GM23338 (cell line): ENCODE measurements around the gene C2orf92. TPM values are rescaled to one million over a fixed set of nuclear protein-coding genes. Genes with fewer than 3 reads are reported as not detected.

Source experiments
- ATAC-seq: fragments of 200-7000 bp; cut with Tn5 transposase; 3 replicates; pipeline ENCODE4 v1.9.1; 2020
- DNase-seq: peaks from one replicate; pipeline ENCODE4 v3.0.0-alpha.2; 2015; ENCODE audit warnings: low spot score
- H2AFZ ChIP-seq: fragments of 200-600 bp; sonication (generic); 2 replicates; pipeline ENCODE4 v1.8.0; 2016; ENCODE audit warnings: antibody characterized with exemption, mild to moderate bottlenecking, moderate library complexity
- H3F3A ChIP-seq: fragments of 200-600 bp; sonication (generic); replicated peaks from 2 replicates; pipeline ENCODE4 v1.8.0; 2017; ENCODE audit warnings: antibody characterized with exemption, mixed run types, low read depth
- H3K27ac ChIP-seq: fragments of 200-600 bp; sonication (generic); 2 replicates; pipeline ENCODE4 v1.6.1; 2016; ENCODE audit warnings: low read depth
- H3K27me3 ChIP-seq: fragments of 200-600 bp; sonication (generic); 2 replicates; pipeline ENCODE4 v1.8.0; 2016; ENCODE audit warnings: mild to moderate bottlenecking, mixed run types, moderate library complexity; ENCODE audit not compliant: insufficient read depth
- H3K36me3 ChIP-seq: fragments of 200-600 bp; sonication (generic); 2 replicates; pipeline ENCODE4 v1.8.0; 2016; ENCODE audit warnings: mild to moderate bottlenecking; ENCODE audit not compliant: insufficient read depth
- H3K4me1 ChIP-seq: fragments of 200-600 bp; sonication (generic); 2 replicates; pipeline ENCODE4 v1.8.0; 2016; ENCODE audit warnings: mild to moderate bottlenecking, moderate library complexity; ENCODE audit not compliant: insufficient read depth
- H3K4me2 ChIP-seq: fragments of 200-600 bp; sonication (generic); 2 replicates; pipeline ENCODE4 v1.7.1; 2017; ENCODE audit warnings: mixed run types
- H3K4me3 ChIP-seq: fragments of 200-600 bp; sonication (generic); 2 replicates; pipeline ENCODE4 v1.6.1; 2016; ENCODE audit warnings: mixed run types
- H3K79me2 ChIP-seq: fragments of 200-600 bp; sonication (generic); replicated peaks from 2 replicates; pipeline ENCODE4 v1.8.0; 2017; ENCODE audit warnings: mild to moderate bottlenecking; ENCODE audit not compliant: insufficient read depth
- H3K9me2 ChIP-seq: fragments of 200-600 bp; sonication (generic); 2 replicates; pipeline ENCODE4 v1.8.0; 2017; ENCODE audit not compliant: insufficient read depth
- H4K20me1 ChIP-seq: fragments of 200-600 bp; sonication (generic); replicated peaks from 2 replicates; pipeline ENCODE4 v1.8.0; 2017; ENCODE audit warnings: mild to moderate bottlenecking; ENCODE audit not compliant: insufficient read depth
- H3K27ac Mint-ChIP-seq: 2 replicates; pipeline ENCODE4 v1.8.0; 2020; ENCODE audit warnings: inconsistent platforms, mild to moderate bottlenecking, moderate library complexity, mixed read lengths
- H3K27me3 Mint-ChIP-seq: 3 replicates; pipeline ENCODE4 v1.8.0; 2022; ENCODE audit warnings: low read depth, mild to moderate bottlenecking, moderate library complexity, mixed read lengths, inconsistent platforms; ENCODE audit not compliant: insufficient read depth, poor library complexity
- H3K36me3 Mint-ChIP-seq: 3 replicates; pipeline ENCODE4 v1.8.0; 2021; ENCODE audit warnings: low read depth, mild to moderate bottlenecking, inconsistent platforms, moderate library complexity, mixed read lengths
- H3K4me1 Mint-ChIP-seq: 3 replicates; pipeline ENCODE4 v1.8.0; 2020; ENCODE audit warnings: mild to moderate bottlenecking, inconsistent platforms, mixed read lengths
- H3K4me3 Mint-ChIP-seq: 3 replicates; pipeline ENCODE4 v1.8.0; 2021; ENCODE audit warnings: moderate library complexity, mild to moderate bottlenecking, inconsistent platforms, mixed read lengths
- H3K9me3 Mint-ChIP-seq: 3 replicates; pipeline ENCODE4 v1.8.0; 2020; ENCODE audit warnings: moderate library complexity, mild to moderate bottlenecking, inconsistent platforms, mixed read lengths
- CREB1 ChIP-seq: fragments of 250-450 bp; sonication (Bioruptor Pico); IDR thresholded peaks from 2 replicates; pipeline ENCODE4 v1.5.0; 2020; ENCODE audit warnings: low read depth, mild to moderate bottlenecking, moderate library complexity
- CTCF ChIP-seq, 2 experiments: fragments of 200-600 bp in 1 of 2; sonication (generic) in 1 of 2; conservative IDR thresholded peaks; 2 replicates each; pipeline versions ENCODE4 v1.5.1 to v1.6.1; 2016 to 2017; ENCODE audit warnings: antibody characterized with exemption in 2 of 2, low read depth in 2 of 2, mild to moderate bottlenecking in 2 of 2, moderate library complexity in 1 of 2
- EZH2 ChIP-seq: fragments of 200-600 bp; sonication (generic); IDR thresholded peaks from one replicate; pipeline ENCODE4 v1.8.0; 2017; ENCODE audit warnings: antibody characterized with exemption, mild to moderate bottlenecking, low read depth; ENCODE audit not compliant: unreplicated experiment
- EZH2phosphoT487 ChIP-seq: fragments of 200-600 bp; sonication (generic); IDR thresholded peaks from one replicate; pipeline ENCODE4 v1.8.1; 2018; ENCODE audit warnings: antibody characterized with exemption; ENCODE audit not compliant: unreplicated experiment
- JUNB ChIP-seq: IDR thresholded peaks from one replicate; pipeline ENCODE4 v1.6.1; 2016; ENCODE audit warnings: antibody characterized with exemption; ENCODE audit not compliant: unreplicated experiment
- POLR2AphosphoS5 ChIP-seq: IDR thresholded peaks from 2 replicates; pipeline ENCODE4 v1.6.1; 2016; ENCODE audit warnings: antibody characterized with exemption, low read depth
- STAT1 ChIP-seq: IDR thresholded peaks from one replicate; pipeline ENCODE4 v1.6.1; 2016; ENCODE audit warnings: antibody characterized with exemption; ENCODE audit not compliant: unreplicated experiment
- ZNF114 ChIP-seq: fragments of 250-450 bp; sonication (Bioruptor Pico); IDR thresholded peaks from 2 replicates; pipeline ENCODE4 v1.5.0; 2020; ENCODE audit warnings: mild to moderate bottlenecking, moderate library complexity
- ZNF331 ChIP-seq: fragments of 250-450 bp; sonication (Bioruptor Pico); IDR thresholded peaks from 2 replicates; pipeline ENCODE4 v1.5.0; 2020; ENCODE audit warnings: low read depth, mild to moderate bottlenecking, moderate library complexity
- polyA plus RNA-seq: library from polyadenylated mRNA; unstranded; fragments of >200 nt; fragmentation: Nextera tagmentation; extraction: Ambion mirVana; gene quantifications from 2 replicates; pipeline ENCODE4 v1.2.1, GENCODE V29; 2016
- total RNA-seq: library from RNA; depleted of rRNA; stranded (reverse); fragments of >200 nt; shearing (Covaris generic); gene quantifications from 2 replicates; pipeline ENCODE4 v1.2.3, GENCODE V29; 2014
- TF ChIP-seq, protein P1 (sequence below): fragments of 250-450 bp; sonication (Bioruptor Pico); IDR thresholded peaks from 2 replicates; pipeline ENCODE4 v1.5.0; 2020; ENCODE audit warnings: mild to moderate bottlenecking, moderate library complexity

C2orf92 gene
- total and polyA plus RNA-seq, 2 experiments from 2014 or later: 1.7 to 2.6 TPM

DNA sequence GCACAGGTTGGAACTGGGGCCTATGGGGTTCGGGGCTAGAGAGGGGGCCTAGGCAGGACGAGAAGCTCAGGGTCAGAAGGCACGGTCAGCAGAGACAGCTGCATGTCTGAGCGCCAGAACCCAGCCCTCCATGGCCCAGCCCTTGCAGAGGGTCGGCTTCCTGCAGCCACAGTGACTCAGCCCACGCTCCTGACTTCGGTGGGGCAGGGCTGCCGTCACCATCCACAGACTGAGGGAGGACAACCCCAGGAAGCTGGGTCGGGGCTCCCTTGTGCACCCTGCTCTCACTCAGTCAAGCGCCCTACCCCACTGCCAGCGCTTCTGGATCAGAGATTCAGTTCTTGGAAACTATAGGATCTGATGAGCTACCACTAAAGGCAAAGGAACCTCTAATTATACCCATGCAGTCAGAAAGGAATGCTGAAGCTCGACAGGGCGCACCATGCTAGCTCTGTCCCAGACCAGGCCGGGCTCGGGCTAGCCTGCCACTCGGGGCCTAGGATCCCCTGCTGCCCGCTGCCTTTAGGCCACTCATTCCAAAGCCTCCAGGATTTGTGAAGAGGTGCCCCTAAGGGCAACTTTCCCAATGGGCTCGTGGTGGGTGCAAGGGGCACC, 8.6 kb upstream of the C2orf92 start:
- TF ChIP-seq CREB1 (CRISPR knock-in tag): no peak
- no peak for TF ChIP-seq JUNB
- no peak for TF ChIP-seq ZNF114 (CRISPR knock-in tag)
- no peak for TF ChIP-seq CTCF (conservative IDR thresholded peaks at IDR 0.05; ENCODE audit: low read depth in 2 of 2)
- TF ChIP-seq ZNF331 (CRISPR knock-in tag): no peak
- no peak for TF ChIP-seq POLR2AphosphoS5
- TF ChIP-seq EZH2phosphoT487: no peak
- TF ChIP-seq STAT1: no peak
- Histone ChIP-seq H3K27me3 (no peaks in the 10 kb centered on the region), H3K4me2 (no peak overlapping the region), H3K79me2 (peaks cover 22% of the 10 kb centered on the region), H2AFZ (no peak overlapping the region), H4K20me1 (peaks cover 10% of the 10 kb centered on the region; the same call in 1 of the 2 replicates), H3K27ac (no peak overlapping the region), H3K4me1 (peaks cover 18% of the 10 kb centered on the region), H3K9me2 (no peaks in the 10 kb centered on the region), H3F3A (peaks cover 3% of the 10 kb centered on the region; the same call in 1 of the 2 replicates), H3K4me3 (no peak overlapping the region), H3K36me3 (no peaks in the 10 kb centered on the region)
- H3K27ac Mint-ChIP-seq: no peak overlapping the region
- H3K27me3 Mint-ChIP-seq: peaks cover 6% of the 10 kb centered on the region
- H3K4me1 Mint-ChIP-seq: peaks cover 19% of the 10 kb centered on the region
- DNase-seq (no peak), ATAC-seq (no peak)
- H3K36me3 Mint-ChIP-seq: peaks cover 23% of the 10 kb centered on the region
- H3K9me3 Mint-ChIP-seq: no peaks in the 10 kb centered on the region
- no peak overlapping the region for H3K4me3 Mint-ChIP-seq

- Mint-ChIP-seq H3K27ac (no peak overlapping the region), H3K27me3 (peaks cover 6% of the 10 kb centered on the region), H3K4me1 (peaks cover 19% of the 10 kb centered on the region), H3K9me3 (no peaks in the 10 kb centered on the region), H3K36me3 (peaks cover 17% of the 10 kb centered on the region), H3K4me3 (peak overlapping the region; percentile 89; the same call in 2 of the 3 replicates)
- DNase-seq (no peak), ATAC-seq (no peak)
- Histone ChIP-seq H4K20me1 (peaks cover 10% of the 10 kb centered on the region; the same call in 1 of the 2 replicates), H3K27me3 (no peaks in the 10 kb centered on the region), H3K27ac (no peak overlapping the region), H3K79me2 (peaks cover 22% of the 10 kb centered on the region), H3K4me3 (peak overlapping the region; percentile 64), H3K36me3 (no peaks in the 10 kb centered on the region), H3K4me2 (peak overlapping the region; percentile 98), H3K4me1 (peaks cover 18% of the 10 kb centered on the region), H3F3A (peaks cover 3% of the 10 kb centered on the region; the same call in 1 of the 2 replicates), H2AFZ (no peak overlapping the region), H3K9me2 (no peaks in the 10 kb centered on the region)
- no peak for TF ChIP-seq JUNB
- TF ChIP-seq, protein P1, sequence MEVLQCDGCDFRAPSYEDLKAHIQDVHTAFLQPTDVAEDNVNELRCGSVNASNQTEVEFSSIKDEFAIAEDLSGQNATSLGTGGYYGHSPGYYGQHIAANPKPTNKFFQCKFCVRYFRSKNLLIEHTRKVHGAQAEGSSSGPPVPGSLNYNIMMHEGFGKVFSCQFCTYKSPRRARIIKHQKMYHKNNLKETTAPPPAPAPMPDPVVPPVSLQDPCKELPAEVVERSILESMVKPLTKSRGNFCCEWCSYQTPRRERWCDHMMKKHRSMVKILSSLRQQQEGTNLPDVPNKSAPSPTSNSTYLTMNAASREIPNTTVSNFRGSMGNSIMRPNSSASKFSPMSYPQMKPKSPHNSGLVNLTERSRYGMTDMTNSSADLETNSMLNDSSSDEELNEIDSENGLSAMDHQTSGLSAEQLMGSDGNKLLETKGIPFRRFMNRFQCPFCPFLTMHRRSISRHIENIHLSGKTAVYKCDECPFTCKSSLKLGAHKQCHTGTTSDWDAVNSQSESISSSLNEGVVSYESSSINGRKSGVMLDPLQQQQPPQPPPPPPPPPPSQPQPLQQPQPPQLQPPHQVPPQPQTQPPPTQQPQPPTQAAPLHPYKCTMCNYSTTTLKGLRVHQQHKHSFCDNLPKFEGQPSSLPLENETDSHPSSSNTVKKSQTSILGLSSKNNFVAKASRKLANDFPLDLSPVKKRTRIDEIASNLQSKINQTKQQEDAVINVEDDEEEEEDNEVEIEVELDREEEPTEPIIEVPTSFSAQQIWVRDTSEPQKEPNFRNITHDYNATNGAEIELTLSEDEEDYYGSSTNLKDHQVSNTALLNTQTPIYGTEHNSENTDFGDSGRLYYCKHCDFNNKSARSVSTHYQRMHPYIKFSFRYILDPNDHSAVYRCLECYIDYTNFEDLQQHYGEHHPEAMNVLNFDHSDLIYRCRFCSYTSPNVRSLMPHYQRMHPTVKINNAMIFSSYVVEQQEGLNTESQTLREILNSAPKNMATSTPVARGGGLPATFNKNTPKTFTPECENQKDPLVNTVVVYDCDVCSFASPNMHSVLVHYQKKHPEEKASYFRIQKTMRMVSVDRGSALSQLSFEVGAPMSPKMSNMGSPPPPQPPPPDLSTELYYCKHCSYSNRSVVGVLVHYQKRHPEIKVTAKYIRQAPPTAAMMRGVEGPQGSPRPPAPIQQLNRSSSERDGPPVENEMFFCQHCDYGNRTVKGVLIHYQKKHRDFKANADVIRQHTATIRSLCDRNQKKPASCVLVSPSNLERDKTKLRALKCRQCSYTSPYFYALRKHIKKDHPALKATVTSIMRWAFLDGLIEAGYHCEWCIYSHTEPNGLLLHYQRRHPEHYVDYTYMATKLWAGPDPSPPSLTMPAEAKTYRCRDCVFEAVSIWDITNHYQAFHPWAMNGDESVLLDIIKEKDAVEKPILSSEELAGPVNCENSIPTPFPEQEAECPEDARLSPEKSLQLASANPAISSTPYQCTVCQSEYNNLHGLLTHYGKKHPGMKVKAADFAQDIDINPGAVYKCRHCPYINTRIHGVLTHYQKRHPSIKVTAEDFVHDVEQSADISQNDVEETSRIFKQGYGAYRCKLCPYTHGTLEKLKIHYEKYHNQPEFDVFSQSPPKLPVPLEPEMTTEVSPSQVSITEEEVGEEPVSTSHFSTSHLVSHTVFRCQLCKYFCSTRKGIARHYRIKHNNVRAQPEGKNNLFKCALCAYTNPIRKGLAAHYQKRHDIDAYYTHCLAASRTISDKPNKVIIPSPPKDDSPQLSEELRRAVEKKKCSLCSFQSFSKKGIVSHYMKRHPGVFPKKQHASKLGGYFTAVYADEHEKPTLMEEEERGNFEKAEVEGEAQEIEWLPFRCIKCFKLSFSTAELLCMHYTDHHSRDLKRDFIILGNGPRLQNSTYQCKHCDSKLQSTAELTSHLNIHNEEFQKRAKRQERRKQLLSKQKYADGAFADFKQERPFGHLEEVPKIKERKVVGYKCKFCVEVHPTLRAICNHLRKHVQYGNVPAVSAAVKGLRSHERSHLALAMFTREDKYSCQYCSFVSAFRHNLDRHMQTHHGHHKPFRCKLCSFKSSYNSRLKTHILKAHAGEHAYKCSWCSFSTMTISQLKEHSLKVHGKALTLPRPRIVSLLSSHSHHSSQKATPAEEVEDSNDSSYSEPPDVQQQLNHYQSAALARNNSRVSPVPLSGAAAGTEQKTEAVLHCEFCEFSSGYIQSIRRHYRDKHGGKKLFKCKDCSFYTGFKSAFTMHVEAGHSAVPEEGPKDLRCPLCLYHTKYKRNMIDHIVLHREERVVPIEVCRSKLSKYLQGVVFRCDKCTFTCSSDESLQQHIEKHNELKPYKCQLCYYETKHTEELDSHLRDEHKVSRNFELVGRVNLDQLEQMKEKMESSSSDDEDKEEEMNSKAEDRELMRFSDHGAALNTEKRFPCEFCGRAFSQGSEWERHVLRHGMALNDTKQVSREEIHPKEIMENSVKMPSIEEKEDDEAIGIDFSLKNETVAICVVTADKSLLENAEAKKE (CRISPR knock-in tag): no peak
- no peak for TF ChIP-seq EZH2phosphoT487
- no peak for TF ChIP-seq CTCF (conservative IDR thresholded peaks at IDR 0.05; ENCODE audit: low read depth in 2 of 2)
- no peak for TF ChIP-seq ZNF331 (CRISPR knock-in tag)
- no peak for TF ChIP-seq EZH2
- no peak for TF ChIP-seq STAT1
- TF ChIP-seq ZNF114 (CRISPR knock-in tag): no peak
Observed at GRCh38 chr2:97661927-97662326, 7.6 kb upstream of the C2orf92 start.
